Hepatocyte (in vitro differentiated cells): ENCODE measurements around the gene ETNPPL. TPM values are rescaled to one million over a fixed set of nuclear protein-coding genes. Genes with fewer than 3 reads are reported as not detected.

Source experiments
- DNase-seq: peaks from one replicate; pipeline ENCODE4 v3.0.0-alpha.2; 2016; ENCODE audit warnings: low spot score
- H2AFZ ChIP-seq: fragments of 200-600 bp; sonication (generic); 2 replicates; pipeline ENCODE4 v1.6.0; 2016; ENCODE audit warnings: antibody characterized with exemption, mild to moderate bottlenecking
- H3K27ac ChIP-seq: fragments of 200-600 bp; sonication (generic); 2 replicates; pipeline ENCODE4 v1.5.1; 2016; ENCODE audit warnings: mild to moderate bottlenecking
- H3K27me3 ChIP-seq: fragments of 200-600 bp; sonication (generic); 2 replicates; pipeline ENCODE4 v1.6.1; 2016
- H3K36me3 ChIP-seq: fragments of 200-600 bp; sonication (generic); replicated peaks from 2 replicates; pipeline ENCODE4 v1.5.1; 2016; ENCODE audit warnings: low read depth; ENCODE audit not compliant: insufficient read depth
- H3K4me1 ChIP-seq: fragments of 200-600 bp; sonication (generic); 2 replicates; pipeline ENCODE4 v1.5.1; 2016; ENCODE audit warnings: mild to moderate bottlenecking, moderate library complexity; ENCODE audit not compliant: insufficient read depth
- H3K4me2 ChIP-seq: fragments of 200-600 bp; sonication (generic); 2 replicates; pipeline ENCODE4 v1.6.0; 2016
- H3K4me3 ChIP-seq: fragments of 200-600 bp; sonication (generic); 2 replicates; pipeline ENCODE4 v1.5.1; 2016; ENCODE audit warnings: mild to moderate bottlenecking
- H3K79me2 ChIP-seq: fragments of 200-600 bp; sonication (generic); 2 replicates; pipeline ENCODE4 v1.6.0; 2017; ENCODE audit warnings: mild to moderate bottlenecking
- H3K9me2 ChIP-seq: fragments of 200-600 bp; sonication (generic); replicated peaks from 2 replicates; pipeline ENCODE4 v1.6.0; 2017; ENCODE audit warnings: mild to moderate bottlenecking; ENCODE audit not compliant: insufficient read depth
- H3K9me3 ChIP-seq: fragments of 200-600 bp; sonication (generic); 2 replicates; pipeline ENCODE4 v1.5.1; 2016; ENCODE audit warnings: low read depth, mild to moderate bottlenecking
- H4K20me1 ChIP-seq: fragments of 200-600 bp; sonication (generic); 2 replicates; pipeline ENCODE4 v1.6.0; 2016; ENCODE audit warnings: mild to moderate bottlenecking; ENCODE audit not compliant: insufficient read depth, poor library complexity, severe bottlenecking
- EZH2 ChIP-seq: fragments of 200-600 bp; sonication (generic); IDR thresholded peaks from 2 replicates; pipeline ENCODE4 v1.6.1; 2016; ENCODE audit warnings: antibody characterized with exemption, mild to moderate bottlenecking, borderline replicate concordance
- EZH2phosphoT487 ChIP-seq: fragments of 200-600 bp; sonication (generic); IDR thresholded peaks from one replicate; pipeline ENCODE4 v1.6.1; 2018; ENCODE audit warnings: antibody characterized with exemption, mild to moderate bottlenecking, low read depth, moderate library complexity; ENCODE audit not compliant: unreplicated experiment, severe bottlenecking
- WGBS: methylation state at CpG from one replicate; pipeline ENCODE4 v1.1.6; 2016; ENCODE audit warnings: low lambda C conversion rate; ENCODE audit errors: missing lambda C conversion rate; 5-methylcytosine and 5-hydroxymethylcytosine counted together
- polyA plus RNA-seq: library from polyadenylated mRNA; unstranded; fragments of >200 nt; fragmentation: Nextera tagmentation; extraction: Ambion mirVana; gene quantifications from 2 replicates; pipeline ENCODE4 v1.2.1, GENCODE V29; 2016
- total RNA-seq: library from RNA; depleted of rRNA; stranded (reverse); fragments of >200 nt; gene quantifications from 2 replicates; pipeline ENCODE4 v1.2.3, GENCODE V29; 2014
- TF ChIP-seq, protein P1 (sequence below): fragments of 200-600 bp; sonication (generic); IDR thresholded peaks from 2 replicates; pipeline ENCODE4 v1.5.1; 2016; ENCODE audit warnings: antibody characterized with exemption, mild to moderate bottlenecking; ENCODE audit not compliant: poor library complexity

The ETNPPL gene
- total and polyA plus RNA-seq, 2 experiments from 2014 or later: 1.2 to 1.7 TPM

DNA sequence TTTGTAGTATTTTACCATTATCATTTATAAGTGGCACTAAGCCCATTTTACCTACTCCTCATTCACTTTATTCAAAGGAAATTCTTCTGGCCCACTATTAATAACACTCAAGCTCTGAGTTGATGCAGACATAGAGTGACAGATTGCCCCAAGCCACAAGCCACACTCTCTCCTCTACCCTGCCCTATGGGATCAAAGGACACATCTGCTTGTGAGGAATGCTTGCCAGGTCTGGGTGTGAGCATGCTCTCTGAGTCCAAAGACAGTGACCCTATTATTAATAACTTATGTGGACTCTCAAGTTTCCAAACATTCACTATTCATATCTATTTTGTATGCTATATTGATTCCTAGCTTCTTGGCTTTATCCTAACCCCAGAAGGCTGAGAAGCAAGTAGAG lies 18.5 kb downstream of the ETNPPL start:
- H3K9me2 ChIP-seq: no peaks in the 10 kb centered on the region
- no peaks in the 10 kb centered on the region for H3K27me3 ChIP-seq
- H3K4me3 ChIP-seq: no peak overlapping the region
- H3K4me1 ChIP-seq: no peaks in the 10 kb centered on the region
- H3K27ac ChIP-seq: no peak overlapping the region
- no peaks in the 10 kb centered on the region for H3K36me3 ChIP-seq
- H3K4me2 ChIP-seq: no peak overlapping the region
- DNase-seq: no peak
- no peak overlapping the region for H2AFZ ChIP-seq
- TF ChIP-seq EZH2phosphoT487: no peak
- no peak for TF ChIP-seq EZH2
- TF ChIP-seq, protein P1, sequence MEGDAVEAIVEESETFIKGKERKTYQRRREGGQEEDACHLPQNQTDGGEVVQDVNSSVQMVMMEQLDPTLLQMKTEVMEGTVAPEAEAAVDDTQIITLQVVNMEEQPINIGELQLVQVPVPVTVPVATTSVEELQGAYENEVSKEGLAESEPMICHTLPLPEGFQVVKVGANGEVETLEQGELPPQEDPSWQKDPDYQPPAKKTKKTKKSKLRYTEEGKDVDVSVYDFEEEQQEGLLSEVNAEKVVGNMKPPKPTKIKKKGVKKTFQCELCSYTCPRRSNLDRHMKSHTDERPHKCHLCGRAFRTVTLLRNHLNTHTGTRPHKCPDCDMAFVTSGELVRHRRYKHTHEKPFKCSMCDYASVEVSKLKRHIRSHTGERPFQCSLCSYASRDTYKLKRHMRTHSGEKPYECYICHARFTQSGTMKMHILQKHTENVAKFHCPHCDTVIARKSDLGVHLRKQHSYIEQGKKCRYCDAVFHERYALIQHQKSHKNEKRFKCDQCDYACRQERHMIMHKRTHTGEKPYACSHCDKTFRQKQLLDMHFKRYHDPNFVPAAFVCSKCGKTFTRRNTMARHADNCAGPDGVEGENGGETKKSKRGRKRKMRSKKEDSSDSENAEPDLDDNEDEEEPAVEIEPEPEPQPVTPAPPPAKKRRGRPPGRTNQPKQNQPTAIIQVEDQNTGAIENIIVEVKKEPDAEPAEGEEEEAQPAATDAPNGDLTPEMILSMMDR: no peak
- H4K20me1 ChIP-seq: no peaks in the 10 kb centered on the region
- H3K9me3 ChIP-seq: no peaks in the 10 kb centered on the region
- no peaks in the 10 kb centered on the region for H3K79me2 ChIP-seq

DNA sequence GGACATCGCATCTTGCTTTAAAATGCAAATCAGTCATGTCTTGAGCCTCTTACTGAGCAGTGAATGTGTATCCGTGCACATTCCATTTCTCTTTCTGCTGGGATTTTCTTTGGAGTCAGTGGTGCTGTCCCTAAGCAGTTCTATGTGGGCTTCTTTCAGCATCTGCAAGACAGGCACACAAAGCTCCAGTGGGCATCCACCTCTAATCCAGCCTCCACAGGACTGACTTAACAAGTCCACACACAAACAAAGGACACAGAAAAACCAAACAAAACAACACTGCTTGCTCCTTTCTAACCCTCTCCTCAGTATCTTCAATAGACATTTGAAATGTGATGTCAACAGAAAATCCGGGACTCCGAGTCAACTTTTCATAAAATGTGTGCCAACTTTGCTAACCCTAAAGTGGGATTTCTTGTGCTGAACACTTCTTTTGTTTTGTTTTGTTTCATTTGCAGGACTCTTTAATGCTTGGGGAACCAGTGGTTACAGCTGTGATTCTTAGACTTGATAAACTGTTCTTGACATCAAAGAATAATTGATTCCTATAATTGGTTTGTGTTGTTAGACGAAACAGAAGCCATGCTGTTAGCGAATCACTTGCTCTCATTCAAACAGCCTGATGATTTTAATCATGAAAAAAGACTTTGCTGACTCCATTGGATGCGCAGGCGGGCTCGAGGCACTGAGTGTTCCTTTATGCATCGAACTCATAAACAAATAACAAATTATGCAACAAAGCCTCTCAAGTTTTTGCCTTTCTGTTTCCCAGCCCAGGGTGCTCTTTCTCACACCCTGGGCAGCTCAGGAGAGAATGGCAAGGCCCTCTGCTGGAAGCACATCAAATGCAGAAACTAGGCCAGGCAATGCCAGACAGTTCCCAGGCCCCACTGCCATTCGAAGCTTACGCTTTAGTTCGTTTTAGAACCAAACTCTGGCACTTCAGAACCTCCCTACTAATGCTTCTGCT lies 20.1 kb downstream of the ETNPPL start:
- Histone ChIP-seq H4K20me1 (no peaks in the 10 kb centered on the region), H3K36me3 (no peaks in the 10 kb centered on the region), H3K27me3 (no peaks in the 10 kb centered on the region), H3K4me3 (no peak overlapping the region), H2AFZ (no peak overlapping the region), H3K4me1 (no peaks in the 10 kb centered on the region), H3K9me2 (no peaks in the 10 kb centered on the region), H3K9me3 (no peaks in the 10 kb centered on the region), H3K79me2 (no peaks in the 10 kb centered on the region), H3K27ac (no peak overlapping the region), H3K4me2 (no peak overlapping the region)
- 79% methylated on average over 13 of the region's 13 CpGs for WGBS
- DNase-seq: no peak
- TF ChIP-seq, protein P1: no peak
- TF ChIP-seq EZH2 (no peak), EZH2phosphoT487 (no peak)

DNA sequence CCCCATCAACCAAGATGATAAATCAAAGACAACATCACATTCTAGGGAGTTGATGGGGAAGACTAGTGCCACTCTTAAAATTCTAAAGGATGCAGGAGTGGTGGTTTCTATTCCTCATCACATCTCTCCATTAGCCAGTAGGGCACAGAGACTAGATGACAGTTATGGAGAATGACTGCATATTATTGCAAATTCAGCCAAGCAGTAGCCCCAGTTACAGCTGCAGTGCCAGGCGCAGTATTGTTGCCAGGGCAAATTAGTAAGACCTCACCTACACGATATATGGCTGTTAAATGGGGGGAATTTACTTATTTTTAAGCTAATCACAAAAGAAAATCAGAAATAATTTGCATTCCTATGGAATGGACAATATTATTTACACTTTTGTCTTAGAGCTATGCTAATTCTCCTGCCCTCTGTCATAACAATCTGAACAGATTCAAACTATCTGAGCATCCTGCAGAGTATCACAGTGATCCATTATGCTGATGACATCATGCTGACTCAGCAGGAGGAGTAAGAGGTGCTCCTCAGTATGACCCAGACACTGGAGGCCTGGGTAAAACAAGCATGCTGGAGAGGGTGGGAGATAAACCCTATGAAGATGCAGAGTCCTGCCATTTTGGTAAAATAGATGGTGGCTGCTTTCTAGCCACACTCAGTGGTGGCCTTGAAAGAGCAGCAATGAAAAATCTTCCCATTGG lies 24.7 kb downstream of the ETNPPL start:
- Histone ChIP-seq H3K9me3 (no peaks in the 10 kb centered on the region), H3K27ac (no peak overlapping the region), H3K79me2 (no peaks in the 10 kb centered on the region), H3K4me1 (no peaks in the 10 kb centered on the region), H2AFZ (no peak overlapping the region), H3K4me2 (no peak overlapping the region), H3K36me3 (no peaks in the 10 kb centered on the region), H4K20me1 (no peaks in the 10 kb centered on the region), H3K4me3 (no peak overlapping the region), H3K9me2 (no peaks in the 10 kb centered on the region), H3K27me3 (no peaks in the 10 kb centered on the region)
- 92% methylated on average over 2 of the region's 2 CpGs for WGBS
- TF ChIP-seq EZH2 (no peak), EZH2phosphoT487 (no peak)
- TF ChIP-seq, protein P1: no peak
- no peak for DNase-seq
